Measurements from ENCODE around the gene RAMP1.

Gene RAMP1

GRCh38 chr2:237859533-237860272 is at the start of gene RAMP1:
RAMP1 (plus strand) TSS chr2:237859623; CDS start chr2:237859676, 53 bp downstream.
- peaks cover 67% of the 10 kb centered on the region for H3K27me3 Mint-ChIP-seq (ENCODE audit: low read depth)
- TF ChIP-seq CTCF (IDR thresholded peaks at IDR 0.05; ENCODE audit: unreplicated experiment in 3 of 3): no peak
- peaks cover 20% of the 10 kb centered on the region for H3K4me1 Mint-ChIP-seq

DNA sequence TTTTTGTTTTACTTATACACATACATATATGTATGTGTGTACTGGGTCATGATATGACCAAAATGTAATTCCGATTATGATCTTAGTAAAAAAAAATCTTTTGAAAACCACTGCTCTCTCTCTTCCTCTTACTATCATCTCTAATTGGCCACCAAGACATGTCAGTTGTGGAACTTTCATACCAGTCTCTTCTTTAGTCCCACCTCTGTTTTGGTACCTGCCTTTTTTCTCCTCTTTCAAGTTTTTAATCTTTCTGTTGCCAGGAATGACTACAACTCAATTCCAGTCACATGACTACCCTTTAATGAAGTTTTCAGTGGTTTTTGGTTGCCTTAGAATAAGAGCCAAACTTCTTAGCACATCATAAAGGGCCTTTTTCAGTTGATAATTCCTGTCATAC is 43.8 kb upstream of the RAMP1 start:
- no peak for TF ChIP-seq CTCF (IDR thresholded peaks at IDR 0.05; ENCODE audit: unreplicated experiment in 3 of 3)
- H3K9me3 Mint-ChIP-seq: no peaks in the 10 kb centered on the region
- H3K4me3 Mint-ChIP-seq: no peak overlapping the region
- no peaks in the 10 kb centered on the region for H3K36me3 Mint-ChIP-seq (ENCODE audit: low read depth)
- peaks cover 9% of the 10 kb centered on the region for H3K27me3 Mint-ChIP-seq (ENCODE audit: low read depth)
- H3K27ac Mint-ChIP-seq: no peak overlapping the region
- no peaks in the 10 kb centered on the region for H3K4me1 Mint-ChIP-seq

More at GRCh38 chr2:237859533-237860272, at the start of gene RAMP1:
- H3K9me3 Mint-ChIP-seq: no peaks in the 10 kb centered on the region
- H3K36me3 Mint-ChIP-seq (ENCODE audit: low read depth): no peaks in the 10 kb centered on the region
- peak within 1 kb of the TSS; percentile 81 to 90 (median 83) for H3K4me3 Mint-ChIP-seq
- H3K27ac Mint-ChIP-seq: peak within 1 kb of the TSS in 2 of 3 experiments; percentile 72

DNA sequence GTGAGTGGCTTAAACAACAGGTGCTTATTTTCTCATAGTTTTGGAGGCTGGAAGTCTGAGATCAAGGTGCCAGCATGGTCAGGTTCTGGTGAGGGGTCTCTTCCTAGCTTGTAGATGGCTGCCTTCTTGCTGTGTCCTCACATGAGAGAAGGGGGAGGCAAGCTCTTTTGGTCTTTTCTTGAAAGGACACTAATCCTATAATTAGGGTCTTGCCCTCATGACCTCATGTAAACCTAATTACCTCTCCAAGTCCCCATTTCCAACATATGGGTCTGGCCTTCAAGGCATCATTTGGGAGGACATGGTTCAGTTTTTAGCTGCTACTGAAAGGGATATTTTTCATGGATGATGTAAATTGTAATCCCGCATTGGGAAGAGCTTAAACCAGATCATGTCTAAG is 42.9 kb upstream of the RAMP1 start:
- Mint-ChIP-seq H3K27ac (no peak overlapping the region), H3K27me3 (ENCODE audit: low read depth) (peaks cover 9% of the 10 kb centered on the region), H3K36me3 (ENCODE audit: low read depth) (no peaks in the 10 kb centered on the region), H3K4me3 (no peak overlapping the region), H3K9me3 (no peaks in the 10 kb centered on the region), H3K4me1 (no peaks in the 10 kb centered on the region)
- TF ChIP-seq CTCF (IDR thresholded peaks at IDR 0.05; ENCODE audit: unreplicated experiment in 3 of 3): no peak

- Mint-ChIP-seq H3K9me3 (no peaks in the 10 kb centered on the region), H3K4me1 (no peaks in the 10 kb centered on the region), H3K27me3 (ENCODE audit: low read depth) (peaks cover 1% of the 10 kb centered on the region), H3K27ac (peak overlapping the region in 1 of 3 experiments; percentile 24), H3K4me3 (no peak overlapping the region), H3K36me3 (ENCODE audit: low read depth) (no peaks in the 10 kb centered on the region)
- TF ChIP-seq CTCF (IDR thresholded peaks at IDR 0.05; ENCODE audit: unreplicated experiment in 3 of 3): no peak
Observed at GRCh38 chr2:237818066-237818473, 41.4 kb upstream of the RAMP1 start.

- H3K27ac Mint-ChIP-seq: no peak overlapping the region
- no peak for TF ChIP-seq CTCF (IDR thresholded peaks at IDR 0.05; ENCODE audit: unreplicated experiment in 3 of 3)
- H3K4me1 Mint-ChIP-seq: no peaks in the 10 kb centered on the region
- no peaks in the 10 kb centered on the region for H3K9me3 Mint-ChIP-seq
- no peak overlapping the region for H3K4me3 Mint-ChIP-seq
- H3K36me3 Mint-ChIP-seq (ENCODE audit: low read depth): no peaks in the 10 kb centered on the region
- H3K27me3 Mint-ChIP-seq (ENCODE audit: low read depth): no peaks in the 10 kb centered on the region
Observed at GRCh38 chr2:237819231-237819630, 40.2 kb upstream of the RAMP1 start.

DNA sequence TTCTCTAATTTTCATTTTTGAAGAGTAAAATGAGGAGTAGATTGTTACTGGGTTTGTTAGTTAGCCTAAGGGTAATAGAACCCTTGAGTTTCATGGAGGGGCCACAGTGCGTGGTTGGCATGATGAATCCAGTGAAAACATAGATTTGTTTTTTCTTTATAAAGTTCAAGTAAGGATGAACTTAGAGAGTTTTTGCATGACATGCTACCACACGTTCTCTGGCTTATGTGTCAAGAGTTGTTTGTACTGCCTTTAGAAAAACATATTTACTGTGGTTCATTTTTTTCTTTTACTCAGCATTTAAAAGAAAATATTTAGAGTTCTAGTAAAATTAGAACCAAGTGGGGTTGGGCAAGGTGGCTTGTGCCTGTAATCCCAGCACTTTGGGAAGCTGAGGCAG is 39.0 kb upstream of the RAMP1 start:
- no peaks in the 10 kb centered on the region for H3K9me3 Mint-ChIP-seq
- no peaks in the 10 kb centered on the region for H3K36me3 Mint-ChIP-seq (ENCODE audit: low read depth)
- no peak for TF ChIP-seq CTCF (IDR thresholded peaks at IDR 0.05; ENCODE audit: unreplicated experiment in 3 of 3)
- no peaks in the 10 kb centered on the region for H3K27me3 Mint-ChIP-seq (ENCODE audit: low read depth)
- no peaks in the 10 kb centered on the region for H3K4me1 Mint-ChIP-seq
- no peak overlapping the region for H3K4me3 Mint-ChIP-seq
- H3K27ac Mint-ChIP-seq: no peak overlapping the region

Measured in nephron (organoid).